ENCODE measurements around the gene ASGR2.

DNA sequence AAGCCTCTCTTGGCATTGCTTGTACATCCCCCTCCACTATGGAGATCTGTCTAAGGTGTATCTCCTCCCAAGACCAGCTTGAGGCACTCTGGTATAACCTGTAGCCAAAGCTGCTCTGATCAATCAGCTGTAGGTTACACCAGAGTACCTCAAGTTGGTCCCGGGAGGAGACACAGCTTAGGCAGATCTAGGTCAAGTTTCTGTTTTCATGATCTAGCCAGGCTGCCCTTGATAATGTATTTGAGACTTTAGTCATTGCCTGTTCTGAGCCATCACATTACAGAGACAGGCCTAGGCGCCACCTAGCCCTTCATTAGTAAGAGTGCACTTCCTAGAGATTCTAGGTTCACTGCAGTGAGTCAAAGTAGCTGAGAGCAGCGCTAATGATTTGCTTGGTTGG lies 33.1 kb upstream of the ASGR2 start:
- TF ChIP-seq ZNF274 (IDR thresholded peaks at IDR 0.05; ENCODE audit: low read depth, low read length) (no peak), YY1 (IDR thresholded peaks at IDR 0.05; ENCODE audit: insufficient read depth, insufficient read length) (no peak)

Measured in NT2/D1 (cell line).